Esophagus muscularis mucosa (tissue), 4 donors: Measurements from ENCODE around the gene GPR179. TPM values are rescaled to one million over a fixed set of nuclear protein-coding genes. Genes with fewer than 3 reads are reported as not detected.
A peak's percentile ranks its signal among the peaks of the same experiment; 100 is the strongest.

Experiments
- DNase-seq: peaks from one replicate; pipeline ENCODE4 v3.0.0-alpha.2; 2017; ENCODE audit errors: extremely low spot score
- H3K27ac ChIP-seq, 4 donors: fragments of 200-600 bp; sonication (generic); replicated peaks in 1 of 4; 1 replicate in 3 of 4; 2 replicates in 1 of 4; pipeline ENCODE4 v1.5.1; 2016 to 2019; ENCODE audit warnings: mild to moderate bottlenecking in 1 of 4
- H3K27me3 ChIP-seq, 4 donors: fragments of 200-600 bp; sonication (generic); one replicate each; pipeline versions ENCODE4 v1.5.1 to v1.6.0; 2016 to 2019
- H3K36me3 ChIP-seq, 4 donors: fragments of 200-600 bp; sonication (generic); one replicate each; pipeline ENCODE4 v1.5.1; 2016 to 2019
- H3K4me1 ChIP-seq, 4 donors: fragments of 200-600 bp; sonication (generic); one replicate each; pipeline ENCODE4 v1.5.1; 2016 to 2019
- H3K4me3 ChIP-seq, 4 donors: fragments of 200-600 bp; sonication (generic); 1 replicate in 2 of 4; 2 replicates in 2 of 4; pipeline ENCODE4 v1.5.1; 2016 to 2019; ENCODE audit warnings: mild to moderate bottlenecking in 4 of 4, moderate library complexity in 1 of 4
- H3K9me3 ChIP-seq, 4 donors: fragments of 200-600 bp; sonication (generic); 1 replicate in 3 of 4; 2 replicates in 1 of 4; pipeline ENCODE4 v1.5.1; 2016 to 2019
- EP300 ChIP-seq: sonication (generic); formaldehyde crosslinking; IDR thresholded peaks from one replicate; pipeline ENCODE4 v1.6.1; 2017; ENCODE audit warnings: antibody characterized with exemption
- POLR2A ChIP-seq: fragments of 450-650 bp; IDR thresholded peaks from one replicate; pipeline ENCODE4 v1.6.1; 2017; ENCODE audit warnings: antibody characterized with exemption, moderate library complexity, mild to moderate bottlenecking, low read depth
- POLR2AphosphoS5 ChIP-seq, 2 donors: sonication (generic); formaldehyde crosslinking; IDR thresholded peaks; one replicate each; pipeline ENCODE4 v1.6.1; 2017; ENCODE audit warnings: antibody characterized with exemption in 2 of 2
- WGBS: methylation state at CpG from one replicate; pipeline ENCODE4 v1.1.5; 2018; 5-methylcytosine and 5-hydroxymethylcytosine counted together
- intact Hi-C: fragments of 100-400 bp; cut with DNase I; formaldehyde crosslinking; loops from one replicate; pipeline ENCODE4 v1.15.1; 2023
- total RNA-seq, 4 donors: library from RNA; depleted of rRNA; stranded (reverse); fragments of >200 nt; gene quantifications; one replicate each; pipeline versions ENCODE4 v1.1.0 to v1.2.1, GENCODE V29; 2016
- TF ChIP-seq, protein P1 (sequence below), 3 experiments: fragments of 200-600 bp in 2 of 3; fragments of 450-650 bp in 1 of 3; sonication (generic) in 2 of 3; IDR thresholded peaks; one replicate each; pipeline ENCODE4 v1.5.1; 2017 to 2019; ENCODE audit warnings: antibody characterized with exemption in 3 of 3, mild to moderate bottlenecking in 2 of 3, moderate library complexity in 1 of 3

GPR179 gene
- total RNA-seq, 4 donors from 2014 or later = under 0.01 to 0.29 TPM; not detected in 2

GRCh38 chr17:38334480-38335364, 9.0 kb downstream of the GPR179 start:
- Histone ChIP-seq H3K27ac (no peak overlapping the region), H3K4me1 (no peaks in the 10 kb centered on the region), H3K27me3 (peaks cover 0 to 58% (median 8%) of the 10 kb centered on the region in 4 donors), H3K36me3 (no peaks in the 10 kb centered on the region), H3K4me3 (no peak overlapping the region), H3K9me3 (no peaks in the 10 kb centered on the region)
- intact Hi-C loops = no loop called here
- 88% methylated on average over 24 of the region's 30 CpGs for WGBS
- TF ChIP-seq POLR2AphosphoS5 (IDR thresholded peaks at IDR 0.05) = no peak
- TF ChIP-seq EP300 = no peak
- TF ChIP-seq, protein P1, sequence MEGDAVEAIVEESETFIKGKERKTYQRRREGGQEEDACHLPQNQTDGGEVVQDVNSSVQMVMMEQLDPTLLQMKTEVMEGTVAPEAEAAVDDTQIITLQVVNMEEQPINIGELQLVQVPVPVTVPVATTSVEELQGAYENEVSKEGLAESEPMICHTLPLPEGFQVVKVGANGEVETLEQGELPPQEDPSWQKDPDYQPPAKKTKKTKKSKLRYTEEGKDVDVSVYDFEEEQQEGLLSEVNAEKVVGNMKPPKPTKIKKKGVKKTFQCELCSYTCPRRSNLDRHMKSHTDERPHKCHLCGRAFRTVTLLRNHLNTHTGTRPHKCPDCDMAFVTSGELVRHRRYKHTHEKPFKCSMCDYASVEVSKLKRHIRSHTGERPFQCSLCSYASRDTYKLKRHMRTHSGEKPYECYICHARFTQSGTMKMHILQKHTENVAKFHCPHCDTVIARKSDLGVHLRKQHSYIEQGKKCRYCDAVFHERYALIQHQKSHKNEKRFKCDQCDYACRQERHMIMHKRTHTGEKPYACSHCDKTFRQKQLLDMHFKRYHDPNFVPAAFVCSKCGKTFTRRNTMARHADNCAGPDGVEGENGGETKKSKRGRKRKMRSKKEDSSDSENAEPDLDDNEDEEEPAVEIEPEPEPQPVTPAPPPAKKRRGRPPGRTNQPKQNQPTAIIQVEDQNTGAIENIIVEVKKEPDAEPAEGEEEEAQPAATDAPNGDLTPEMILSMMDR (IDR thresholded peaks at IDR 0.05) = no peak
- no peak for TF ChIP-seq POLR2A
- no peak for DNase-seq

DNA sequence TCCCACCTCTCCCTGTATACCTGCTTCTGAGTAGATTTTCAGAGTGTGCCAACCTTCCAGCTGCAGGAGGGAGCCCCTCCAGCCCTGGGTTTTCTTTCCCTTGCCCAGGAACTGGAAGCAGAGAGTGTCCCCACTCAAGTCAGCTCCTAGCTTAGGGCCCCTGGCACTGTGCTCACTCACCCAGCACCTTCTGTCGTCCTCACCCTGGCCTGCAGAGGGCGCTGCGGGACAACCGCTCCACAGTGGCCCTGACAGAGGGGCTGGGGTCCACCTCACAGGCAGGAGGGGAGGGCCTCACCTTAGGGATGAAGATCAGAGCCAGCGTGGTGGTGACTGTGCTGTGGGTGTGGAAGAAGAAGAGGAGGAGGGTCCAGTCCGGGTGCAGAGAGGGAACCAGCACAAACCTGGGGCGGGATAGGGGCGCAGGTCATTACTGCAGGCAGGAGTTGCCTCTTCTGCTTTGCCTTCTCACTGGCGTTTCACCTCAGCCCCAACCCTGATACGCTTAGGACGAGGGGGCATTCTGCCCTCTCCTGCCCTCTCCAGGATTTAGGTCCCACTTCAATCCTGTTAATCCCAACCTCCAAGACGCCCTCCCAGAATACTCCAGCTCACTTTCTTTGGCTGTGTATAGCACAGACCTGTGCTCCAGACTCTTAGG, 10.0 kb downstream of the GPR179 start:
- TF ChIP-seq EP300 (no peak), POLR2AphosphoS5 (IDR thresholded peaks at IDR 0.05) (no peak), POLR2A (no peak)
- TF ChIP-seq, protein P1 (IDR thresholded peaks at IDR 0.05) = peak in 1 of 3 experiments; percentile 31
- Histone ChIP-seq H3K9me3 (no peaks in the 10 kb centered on the region), H3K36me3 (no peaks in the 10 kb centered on the region), H3K4me1 (no peaks in the 10 kb centered on the region), H3K27me3 (peaks cover 0 to 68% (median 12%) of the 10 kb centered on the region in 4 donors), H3K4me3 (no peak overlapping the region), H3K27ac (no peak overlapping the region)
- intact Hi-C loops = no loop called here
- WGBS = 55% methylated on average over 11 of the region's 12 CpGs
- no peak for DNase-seq

GRCh38 chr17:38332735-38333134, 11.0 kb downstream of the GPR179 start:
- 83% methylated on average over 4 of the region's 7 CpGs for WGBS
- Histone ChIP-seq H3K27me3 (peaks cover 0 to 71% (median 12%) of the 10 kb centered on the region in 4 donors), H3K27ac (no peak overlapping the region), H3K36me3 (no peaks in the 10 kb centered on the region), H3K4me3 (no peak overlapping the region), H3K4me1 (no peaks in the 10 kb centered on the region), H3K9me3 (no peaks in the 10 kb centered on the region)
- no peak for DNase-seq
- no peak for TF ChIP-seq POLR2AphosphoS5 (IDR thresholded peaks at IDR 0.05)
- intact Hi-C loops = no loop called here

DNA sequence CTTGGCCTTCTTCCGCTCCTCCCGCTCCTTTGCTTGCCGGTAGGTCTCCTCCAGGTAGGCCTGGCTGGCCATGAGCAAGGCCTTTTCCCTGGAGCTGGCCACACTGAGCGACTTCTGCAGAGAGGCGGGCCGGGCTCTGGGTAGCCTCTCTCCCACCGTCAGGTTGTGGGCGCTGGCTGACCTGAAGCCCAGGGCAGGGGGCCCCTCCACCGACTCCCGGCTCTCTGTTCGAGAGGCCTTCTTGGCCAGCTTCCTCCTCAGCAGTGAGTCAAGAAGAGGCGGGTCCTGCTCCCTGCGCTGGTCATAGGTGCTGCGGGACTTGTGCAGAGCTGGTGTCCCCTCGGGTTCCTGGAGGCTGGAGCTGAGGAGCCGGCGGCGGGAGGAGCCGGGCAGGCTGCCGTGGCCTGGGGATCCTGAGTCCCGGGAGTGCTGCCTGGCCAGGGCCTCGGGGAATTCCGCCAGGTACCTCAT, 12.8 kb downstream of the GPR179 start:
- 86% methylated on average over 9 of the region's 23 CpGs for WGBS

More for the DNA sequence above, 12.8 kb downstream of the GPR179 start:
- Histone ChIP-seq H3K27ac (no peak overlapping the region), H3K9me3 (no peaks in the 10 kb centered on the region), H3K4me1 (peaks cover 0 to 17% (median 13%) of the 10 kb centered on the region in 4 donors), H3K27me3 (peaks cover 0 to 71% (median 12%) of the 10 kb centered on the region in 4 donors), H3K36me3 (no peaks in the 10 kb centered on the region), H3K4me3 (no peak overlapping the region)
- no peak for DNase-seq
- no peak for TF ChIP-seq POLR2A
- TF ChIP-seq, protein P1 (IDR thresholded peaks at IDR 0.05) = no peak
- TF ChIP-seq EP300 = no peak
- no peak for TF ChIP-seq POLR2AphosphoS5 (IDR thresholded peaks at IDR 0.05)
- intact Hi-C loops = no loop called here
